HG02884 (cell line): ENCODE results near the gene EXOC3L4.

Experiments used
- ATAC-seq: cut with Tn5 transposase; IDR thresholded peaks from one replicate; pipeline ENCODE4 v1.9.1; 2021; ENCODE audit warnings: mild to moderate bottlenecking, moderate library complexity; ENCODE audit not compliant: unreplicated experiment

Gene EXOC3L4

GRCh38 chr14:103089386-103090335 is 4.9 kb upstream of the EXOC3L4 start:
- ATAC-seq = no peak

DNA sequence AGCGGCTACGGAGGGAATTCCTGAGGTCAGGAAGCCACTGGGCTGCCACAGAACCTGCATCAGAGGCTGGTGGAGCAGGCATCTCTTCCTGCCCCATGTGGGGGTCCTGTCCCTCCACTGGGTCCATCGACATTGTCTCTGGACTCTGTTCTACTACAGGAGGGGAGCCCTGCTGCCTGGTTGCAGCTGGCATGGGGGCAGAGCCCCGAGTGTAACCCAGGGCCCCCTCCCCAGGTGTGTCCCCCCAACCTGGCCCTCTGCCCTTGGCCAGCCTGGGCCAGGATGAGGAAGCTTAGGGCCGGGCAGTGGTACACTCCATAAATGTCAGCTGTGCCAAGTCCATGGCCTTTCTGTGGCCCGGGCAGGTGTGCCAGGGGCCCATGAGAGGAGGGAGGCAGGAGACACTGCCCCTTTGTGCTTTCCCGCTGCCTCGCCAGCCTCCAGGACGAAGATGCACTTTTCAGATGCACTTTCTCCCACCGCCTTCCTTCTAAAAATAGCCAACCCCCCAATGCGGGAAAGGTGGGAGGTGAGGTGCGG is 4.0 kb upstream of the EXOC3L4 start:
- ATAC-seq = no peak

GRCh38 chr14:103091041-103091882 is 3.3 kb upstream of the EXOC3L4 start:
- ATAC-seq = no peak

DNA sequence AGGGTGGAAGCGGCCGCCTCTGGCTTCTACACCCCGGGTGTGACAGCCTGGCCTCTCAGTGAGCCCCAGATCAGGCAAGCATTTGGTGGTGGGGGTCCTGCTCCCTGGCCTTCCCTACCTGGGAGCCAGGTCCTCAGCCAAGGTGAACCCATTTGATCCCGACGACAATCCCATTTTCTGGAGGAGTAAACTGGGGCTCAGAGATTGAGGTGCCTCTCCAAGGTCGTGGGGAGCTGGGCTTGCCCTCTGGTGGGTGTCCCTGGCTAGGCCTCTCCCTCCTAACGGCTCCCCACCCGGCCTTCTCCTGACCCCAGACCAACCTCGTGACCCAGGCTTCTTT is 2.7 kb upstream of the EXOC3L4 start:
- ATAC-seq = no peak

- ATAC-seq = no peak
Observed at GRCh38 chr14:103093856-103094405, 594 bp upstream of the EXOC3L4 start.

GRCh38 chr14:103095210-103095778 is 769 bp downstream of the EXOC3L4 start:
- ATAC-seq = no peak

GRCh38 chr14:103096387-103096786 is 1.9 kb downstream of the EXOC3L4 start:
- no peak for ATAC-seq

- no peak for ATAC-seq
Observed at GRCh38 chr14:103097244-103097993, 2.9 kb downstream of the EXOC3L4 start.

- no peak for ATAC-seq
Observed at GRCh38 chr14:103097994-103098957, 3.8 kb downstream of the EXOC3L4 start.

DNA sequence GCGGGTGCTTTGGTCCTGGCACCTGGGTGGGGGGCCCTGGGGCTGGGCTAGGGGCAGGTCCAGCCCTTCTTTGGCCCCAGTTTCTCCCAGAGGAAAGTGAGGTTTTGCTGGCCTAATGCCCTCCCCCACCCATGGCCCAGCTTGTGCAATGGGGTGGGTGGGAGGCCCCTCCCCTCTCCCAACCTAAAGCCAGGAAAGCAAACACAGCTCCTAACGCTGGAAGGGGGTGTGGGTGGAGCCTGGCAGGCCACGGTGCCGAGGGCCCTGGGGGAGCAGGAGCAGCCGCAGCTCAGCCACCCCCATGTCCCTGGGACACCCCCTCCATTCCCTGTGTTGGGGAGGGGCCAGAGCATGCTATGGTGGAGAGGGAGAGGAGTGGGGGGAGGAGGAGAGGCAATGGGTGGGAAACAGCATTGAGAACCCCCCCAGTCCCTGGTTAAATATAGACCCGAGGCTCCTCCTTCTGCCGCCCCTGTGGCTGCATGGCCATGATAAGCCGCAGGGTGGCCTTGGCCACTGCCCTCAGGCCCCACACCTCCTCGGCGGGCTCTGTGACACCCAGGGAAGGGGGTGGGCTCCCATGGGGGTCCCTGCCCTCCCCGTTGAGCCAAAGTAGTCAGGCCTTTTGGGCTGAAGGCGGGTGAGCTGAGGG is 4.7 kb downstream of the EXOC3L4 start:
- ATAC-seq = no peak

DNA sequence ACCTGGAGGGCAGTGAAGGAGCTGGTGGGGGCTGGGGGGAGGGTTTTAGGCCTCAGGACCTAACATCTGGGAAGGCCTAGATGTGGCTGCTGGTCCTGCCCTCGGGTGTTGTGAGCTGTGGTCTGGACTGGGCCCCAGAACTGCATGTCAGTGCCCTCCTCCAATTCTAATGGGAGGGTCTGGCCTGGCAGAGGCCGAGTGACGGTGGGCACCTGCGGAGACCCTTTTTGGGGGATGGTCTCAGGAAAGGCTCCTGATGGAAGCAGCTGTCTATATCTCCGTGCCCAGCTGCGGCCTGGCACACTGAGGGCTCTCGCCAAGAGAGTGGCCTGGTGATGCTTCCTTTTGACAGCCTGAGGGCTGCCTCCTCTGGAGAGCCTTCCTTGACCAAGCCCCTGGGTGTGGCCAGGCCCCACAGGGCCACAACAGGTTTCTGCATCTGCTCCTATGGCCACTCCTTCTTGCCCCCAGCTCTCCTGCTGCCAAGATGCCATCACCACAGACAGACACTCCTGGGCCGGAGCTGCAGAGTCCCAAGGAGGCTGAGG is 5.3 kb downstream of the EXOC3L4 start:
- no peak for ATAC-seq

GRCh38 chr14:103100281-103101121 is 6.0 kb downstream of the EXOC3L4 start:
- ATAC-seq = no peak

- no peak for ATAC-seq
Observed at GRCh38 chr14:103101257-103101962, 6.9 kb downstream of the EXOC3L4 start.

- ATAC-seq = no peak
Observed at GRCh38 chr14:103101963-103102688, 7.6 kb downstream of the EXOC3L4 start.

DNA sequence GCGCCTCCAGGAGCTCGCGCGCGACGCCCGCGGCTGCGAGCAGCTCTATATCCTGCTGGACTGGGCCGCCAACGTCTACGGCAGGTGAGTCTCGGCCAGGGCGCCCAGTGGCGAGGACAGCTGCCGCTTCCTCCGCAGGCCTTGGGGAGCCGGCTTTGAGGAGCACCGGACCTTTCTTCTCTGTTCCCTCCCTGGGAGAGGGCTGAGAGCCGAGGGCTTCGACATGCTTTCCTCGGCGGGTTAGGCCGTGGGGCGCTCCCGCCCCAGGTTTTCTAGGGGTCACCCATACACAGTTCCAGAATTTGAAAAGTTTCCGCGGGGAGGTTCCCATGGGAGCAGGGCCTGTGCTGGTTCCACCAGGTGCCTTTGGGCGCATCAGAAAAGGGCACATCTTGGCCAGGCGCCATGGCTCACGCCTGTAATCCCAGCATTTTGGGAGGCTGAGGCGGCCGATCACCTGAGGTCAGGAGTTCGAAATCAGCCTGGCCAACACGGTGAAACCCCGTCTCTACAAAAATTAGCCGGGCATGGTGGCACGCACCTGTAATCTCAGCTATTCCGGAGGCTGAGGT is 8.2 kb downstream of the EXOC3L4 start:
- no peak for ATAC-seq
